Erythroblast (primary cell): Measurements from ENCODE around the gene CASP14.

Experiments
- GATA1 ChIP-seq: IDR thresholded peaks from 2 replicates; pipeline ENCODE4 v1.6.1; 2011; ENCODE audit warnings: low read depth, mild to moderate bottlenecking, control low read depth, low read length, moderate library complexity
- POLR2A ChIP-seq: IDR thresholded peaks from 2 replicates; pipeline ENCODE4 v1.6.1; 2011; ENCODE audit warnings: mild to moderate bottlenecking, low read length

- TF ChIP-seq POLR2A (no peak), GATA1 (no peak)
These were observed 23.8 kb downstream of the CASP14 start for GRCh38 chr19:15072930-15073647.
